AG20443 (cell line): ENCODE data around the gene NCAN.

Experiments
- DNase-seq: peaks from one replicate; pipeline ENCODE4 v3.0.0; 2012; ENCODE audit warnings: low spot score, mixed read lengths

NCAN gene

GRCh38 chr19:19285686-19286085, 73.9 kb downstream of the NCAN start:
- DNase-seq: no peak

GRCh38 chr19:19292607-19293006, 80.8 kb downstream of the NCAN start:
- DNase-seq: no peak

- DNase-seq: no peak
Measured at GRCh38 chr19:19294914-19295313, 83.2 kb downstream of the NCAN start.

GRCh38 chr19:19296953-19297689, 85.4 kb downstream of the NCAN start:
- DNase-seq: no peak

GRCh38 chr19:19297759-19298158, 86.0 kb downstream of the NCAN start:
- DNase-seq: no peak

GRCh38 chr19:19300613-19301012, 88.9 kb downstream of the NCAN start:
- DNase-seq: peak; percentile 7
